HL-60 (cell line): Measurements from ENCODE around the gene TASOR2.

Experiments used
- DNase-seq, 2 experiments: peaks; one replicate each; pipeline ENCODE4 v3.0.0-alpha.2; 2010 to 2020; ENCODE audit warnings: low read depth in 1 of 2, low spot score in 1 of 2
- H3K27ac ChIP-seq: fragments of 250-450 bp; sonication (Bioruptor Pico); replicated peaks from 2 replicates; pipeline ENCODE4 v1.5.1; 2020; ENCODE audit warnings: mild to moderate bottlenecking, moderate library complexity
- H3K27me3 ChIP-seq: fragments of 250-450 bp; sonication (Bioruptor Pico); 2 replicates; pipeline ENCODE4 v1.5.1; 2021; ENCODE audit warnings: mild to moderate bottlenecking, moderate library complexity; ENCODE audit not compliant: insufficient read depth, poor library complexity, severe bottlenecking
- H3K4me3 ChIP-seq: replicated peaks from 2 replicates; pipeline ENCODE4 v1.5.1; 2011; ENCODE audit warnings: mild to moderate bottlenecking, control low read depth, low read length; ENCODE audit not compliant: insufficient read depth
- GABPA ChIP-seq: IDR thresholded peaks from 2 replicates; pipeline ENCODE4 v1.6.1; 2012; ENCODE audit warnings: low read depth
- POLR2AphosphoS5 ChIP-seq: IDR thresholded peaks from 2 replicates; pipeline ENCODE4 v1.6.1; 2012; ENCODE audit warnings: low read depth
- SPI1 ChIP-seq: IDR thresholded peaks from 2 replicates; pipeline ENCODE4 v1.6.1; 2012; ENCODE audit warnings: low read depth, mild to moderate bottlenecking, borderline replicate concordance
- TF ChIP-seq, protein P1 (sequence below): IDR thresholded peaks from 2 replicates; pipeline ENCODE4 v1.6.1; 2012; ENCODE audit warnings: low read depth; ENCODE audit not compliant: insufficient replicate concordance
- TF ChIP-seq, protein P2 (sequence below): IDR thresholded peaks from one replicate; pipeline ENCODE4 v1.5.1; 2011; ENCODE audit warnings: low read length, control low read depth, inconsistent platforms; ENCODE audit not compliant: insufficient read depth

TASOR2 gene

DNA sequence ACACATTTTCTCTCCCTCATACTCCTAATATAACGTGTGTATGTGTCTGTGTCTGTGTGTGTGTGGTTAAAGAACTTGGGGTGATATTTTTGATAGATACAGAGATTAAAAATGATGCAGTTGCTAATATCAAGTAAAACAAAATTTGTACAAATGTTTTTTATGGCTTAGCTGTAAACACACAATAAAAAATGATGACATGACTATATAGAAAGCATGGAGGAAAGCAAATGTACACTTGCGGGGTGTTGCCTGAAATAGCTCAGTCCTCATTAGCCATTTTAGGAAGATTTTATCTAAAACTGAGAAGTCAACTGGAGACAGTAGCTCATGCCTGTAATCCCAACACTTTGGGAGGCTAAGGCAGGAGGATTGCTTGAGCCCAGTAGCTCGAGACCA is 5.6 kb upstream of the TASOR2 start:
- no peak for DNase-seq
- Histone ChIP-seq H3K27ac (no peak overlapping the region), H3K27me3 (no peaks in the 10 kb centered on the region), H3K4me3 (no peak overlapping the region)
- TF ChIP-seq, protein P1, sequence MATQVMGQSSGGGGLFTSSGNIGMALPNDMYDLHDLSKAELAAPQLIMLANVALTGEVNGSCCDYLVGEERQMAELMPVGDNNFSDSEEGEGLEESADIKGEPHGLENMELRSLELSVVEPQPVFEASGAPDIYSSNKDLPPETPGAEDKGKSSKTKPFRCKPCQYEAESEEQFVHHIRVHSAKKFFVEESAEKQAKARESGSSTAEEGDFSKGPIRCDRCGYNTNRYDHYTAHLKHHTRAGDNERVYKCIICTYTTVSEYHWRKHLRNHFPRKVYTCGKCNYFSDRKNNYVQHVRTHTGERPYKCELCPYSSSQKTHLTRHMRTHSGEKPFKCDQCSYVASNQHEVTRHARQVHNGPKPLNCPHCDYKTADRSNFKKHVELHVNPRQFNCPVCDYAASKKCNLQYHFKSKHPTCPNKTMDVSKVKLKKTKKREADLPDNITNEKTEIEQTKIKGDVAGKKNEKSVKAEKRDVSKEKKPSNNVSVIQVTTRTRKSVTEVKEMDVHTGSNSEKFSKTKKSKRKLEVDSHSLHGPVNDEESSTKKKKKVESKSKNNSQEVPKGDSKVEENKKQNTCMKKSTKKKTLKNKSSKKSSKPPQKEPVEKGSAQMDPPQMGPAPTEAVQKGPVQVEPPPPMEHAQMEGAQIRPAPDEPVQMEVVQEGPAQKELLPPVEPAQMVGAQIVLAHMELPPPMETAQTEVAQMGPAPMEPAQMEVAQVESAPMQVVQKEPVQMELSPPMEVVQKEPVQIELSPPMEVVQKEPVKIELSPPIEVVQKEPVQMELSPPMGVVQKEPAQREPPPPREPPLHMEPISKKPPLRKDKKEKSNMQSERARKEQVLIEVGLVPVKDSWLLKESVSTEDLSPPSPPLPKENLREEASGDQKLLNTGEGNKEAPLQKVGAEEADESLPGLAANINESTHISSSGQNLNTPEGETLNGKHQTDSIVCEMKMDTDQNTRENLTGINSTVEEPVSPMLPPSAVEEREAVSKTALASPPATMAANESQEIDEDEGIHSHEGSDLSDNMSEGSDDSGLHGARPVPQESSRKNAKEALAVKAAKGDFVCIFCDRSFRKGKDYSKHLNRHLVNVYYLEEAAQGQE: no peak
- TF ChIP-seq, protein P2, sequence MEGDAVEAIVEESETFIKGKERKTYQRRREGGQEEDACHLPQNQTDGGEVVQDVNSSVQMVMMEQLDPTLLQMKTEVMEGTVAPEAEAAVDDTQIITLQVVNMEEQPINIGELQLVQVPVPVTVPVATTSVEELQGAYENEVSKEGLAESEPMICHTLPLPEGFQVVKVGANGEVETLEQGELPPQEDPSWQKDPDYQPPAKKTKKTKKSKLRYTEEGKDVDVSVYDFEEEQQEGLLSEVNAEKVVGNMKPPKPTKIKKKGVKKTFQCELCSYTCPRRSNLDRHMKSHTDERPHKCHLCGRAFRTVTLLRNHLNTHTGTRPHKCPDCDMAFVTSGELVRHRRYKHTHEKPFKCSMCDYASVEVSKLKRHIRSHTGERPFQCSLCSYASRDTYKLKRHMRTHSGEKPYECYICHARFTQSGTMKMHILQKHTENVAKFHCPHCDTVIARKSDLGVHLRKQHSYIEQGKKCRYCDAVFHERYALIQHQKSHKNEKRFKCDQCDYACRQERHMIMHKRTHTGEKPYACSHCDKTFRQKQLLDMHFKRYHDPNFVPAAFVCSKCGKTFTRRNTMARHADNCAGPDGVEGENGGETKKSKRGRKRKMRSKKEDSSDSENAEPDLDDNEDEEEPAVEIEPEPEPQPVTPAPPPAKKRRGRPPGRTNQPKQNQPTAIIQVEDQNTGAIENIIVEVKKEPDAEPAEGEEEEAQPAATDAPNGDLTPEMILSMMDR: no peak
- no peak for TF ChIP-seq POLR2AphosphoS5
- TF ChIP-seq GABPA: no peak
- TF ChIP-seq SPI1: no peak

- Histone ChIP-seq H3K27ac (no peak overlapping the region), H3K27me3 (no peaks in the 10 kb centered on the region), H3K4me3 (no peak overlapping the region)
- TF ChIP-seq POLR2AphosphoS5 (no peak), SPI1 (no peak), GABPA (no peak)
- TF ChIP-seq, protein P1: no peak
- TF ChIP-seq, protein P2: no peak
- no peak for DNase-seq
Measured at GRCh38 chr10:5679606-5680005, 5.0 kb upstream of the TASOR2 start.

- no peak for DNase-seq
Measured at GRCh38 chr10:5681930-5682329, 2.7 kb upstream of the TASOR2 start.

More at GRCh38 chr10:5681930-5682329, 2.7 kb upstream of the TASOR2 start:
- TF ChIP-seq, protein P2: no peak
- TF ChIP-seq SPI1: no peak
- TF ChIP-seq POLR2AphosphoS5: no peak
- TF ChIP-seq GABPA: no peak
- TF ChIP-seq, protein P1: no peak
- H3K4me3 ChIP-seq: no peak overlapping the region
- no peak overlapping the region for H3K27ac ChIP-seq
- no peaks in the 10 kb centered on the region for H3K27me3 ChIP-seq
